Measurements from ENCODE around the gene ITIH3. TPM values are rescaled to one million over a fixed set of nuclear protein-coding genes. Genes with fewer than 3 reads are reported as not detected.

Gene ITIH3
- total and polyA plus RNA-seq, 2 of the 8 experiments (the other 6 are each of a cell fraction or from before 2014, with no cell fraction given), result not detected

DNA sequence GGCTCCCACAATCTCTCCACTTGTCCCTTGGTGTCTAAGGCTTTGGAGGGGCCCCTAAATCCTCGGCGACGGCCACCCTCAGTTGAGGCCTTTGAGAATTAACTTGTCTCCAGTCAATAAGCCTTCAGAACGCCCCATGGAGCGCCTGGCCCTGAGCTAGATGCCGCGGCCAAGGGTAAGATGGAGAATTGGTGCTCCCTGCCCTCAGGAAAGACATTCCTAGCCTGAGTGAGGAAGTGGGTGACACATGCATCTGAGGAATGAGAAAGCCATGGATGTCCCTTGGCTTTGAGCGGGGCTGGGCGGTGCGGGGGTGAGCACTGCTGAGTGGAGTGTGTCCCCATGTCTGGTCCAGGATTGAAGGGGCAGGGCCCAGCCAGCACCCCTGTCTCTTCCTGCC is 22.6 kb downstream of the ITIH3 start (continued):
- TF ChIP-seq, protein P1, sequence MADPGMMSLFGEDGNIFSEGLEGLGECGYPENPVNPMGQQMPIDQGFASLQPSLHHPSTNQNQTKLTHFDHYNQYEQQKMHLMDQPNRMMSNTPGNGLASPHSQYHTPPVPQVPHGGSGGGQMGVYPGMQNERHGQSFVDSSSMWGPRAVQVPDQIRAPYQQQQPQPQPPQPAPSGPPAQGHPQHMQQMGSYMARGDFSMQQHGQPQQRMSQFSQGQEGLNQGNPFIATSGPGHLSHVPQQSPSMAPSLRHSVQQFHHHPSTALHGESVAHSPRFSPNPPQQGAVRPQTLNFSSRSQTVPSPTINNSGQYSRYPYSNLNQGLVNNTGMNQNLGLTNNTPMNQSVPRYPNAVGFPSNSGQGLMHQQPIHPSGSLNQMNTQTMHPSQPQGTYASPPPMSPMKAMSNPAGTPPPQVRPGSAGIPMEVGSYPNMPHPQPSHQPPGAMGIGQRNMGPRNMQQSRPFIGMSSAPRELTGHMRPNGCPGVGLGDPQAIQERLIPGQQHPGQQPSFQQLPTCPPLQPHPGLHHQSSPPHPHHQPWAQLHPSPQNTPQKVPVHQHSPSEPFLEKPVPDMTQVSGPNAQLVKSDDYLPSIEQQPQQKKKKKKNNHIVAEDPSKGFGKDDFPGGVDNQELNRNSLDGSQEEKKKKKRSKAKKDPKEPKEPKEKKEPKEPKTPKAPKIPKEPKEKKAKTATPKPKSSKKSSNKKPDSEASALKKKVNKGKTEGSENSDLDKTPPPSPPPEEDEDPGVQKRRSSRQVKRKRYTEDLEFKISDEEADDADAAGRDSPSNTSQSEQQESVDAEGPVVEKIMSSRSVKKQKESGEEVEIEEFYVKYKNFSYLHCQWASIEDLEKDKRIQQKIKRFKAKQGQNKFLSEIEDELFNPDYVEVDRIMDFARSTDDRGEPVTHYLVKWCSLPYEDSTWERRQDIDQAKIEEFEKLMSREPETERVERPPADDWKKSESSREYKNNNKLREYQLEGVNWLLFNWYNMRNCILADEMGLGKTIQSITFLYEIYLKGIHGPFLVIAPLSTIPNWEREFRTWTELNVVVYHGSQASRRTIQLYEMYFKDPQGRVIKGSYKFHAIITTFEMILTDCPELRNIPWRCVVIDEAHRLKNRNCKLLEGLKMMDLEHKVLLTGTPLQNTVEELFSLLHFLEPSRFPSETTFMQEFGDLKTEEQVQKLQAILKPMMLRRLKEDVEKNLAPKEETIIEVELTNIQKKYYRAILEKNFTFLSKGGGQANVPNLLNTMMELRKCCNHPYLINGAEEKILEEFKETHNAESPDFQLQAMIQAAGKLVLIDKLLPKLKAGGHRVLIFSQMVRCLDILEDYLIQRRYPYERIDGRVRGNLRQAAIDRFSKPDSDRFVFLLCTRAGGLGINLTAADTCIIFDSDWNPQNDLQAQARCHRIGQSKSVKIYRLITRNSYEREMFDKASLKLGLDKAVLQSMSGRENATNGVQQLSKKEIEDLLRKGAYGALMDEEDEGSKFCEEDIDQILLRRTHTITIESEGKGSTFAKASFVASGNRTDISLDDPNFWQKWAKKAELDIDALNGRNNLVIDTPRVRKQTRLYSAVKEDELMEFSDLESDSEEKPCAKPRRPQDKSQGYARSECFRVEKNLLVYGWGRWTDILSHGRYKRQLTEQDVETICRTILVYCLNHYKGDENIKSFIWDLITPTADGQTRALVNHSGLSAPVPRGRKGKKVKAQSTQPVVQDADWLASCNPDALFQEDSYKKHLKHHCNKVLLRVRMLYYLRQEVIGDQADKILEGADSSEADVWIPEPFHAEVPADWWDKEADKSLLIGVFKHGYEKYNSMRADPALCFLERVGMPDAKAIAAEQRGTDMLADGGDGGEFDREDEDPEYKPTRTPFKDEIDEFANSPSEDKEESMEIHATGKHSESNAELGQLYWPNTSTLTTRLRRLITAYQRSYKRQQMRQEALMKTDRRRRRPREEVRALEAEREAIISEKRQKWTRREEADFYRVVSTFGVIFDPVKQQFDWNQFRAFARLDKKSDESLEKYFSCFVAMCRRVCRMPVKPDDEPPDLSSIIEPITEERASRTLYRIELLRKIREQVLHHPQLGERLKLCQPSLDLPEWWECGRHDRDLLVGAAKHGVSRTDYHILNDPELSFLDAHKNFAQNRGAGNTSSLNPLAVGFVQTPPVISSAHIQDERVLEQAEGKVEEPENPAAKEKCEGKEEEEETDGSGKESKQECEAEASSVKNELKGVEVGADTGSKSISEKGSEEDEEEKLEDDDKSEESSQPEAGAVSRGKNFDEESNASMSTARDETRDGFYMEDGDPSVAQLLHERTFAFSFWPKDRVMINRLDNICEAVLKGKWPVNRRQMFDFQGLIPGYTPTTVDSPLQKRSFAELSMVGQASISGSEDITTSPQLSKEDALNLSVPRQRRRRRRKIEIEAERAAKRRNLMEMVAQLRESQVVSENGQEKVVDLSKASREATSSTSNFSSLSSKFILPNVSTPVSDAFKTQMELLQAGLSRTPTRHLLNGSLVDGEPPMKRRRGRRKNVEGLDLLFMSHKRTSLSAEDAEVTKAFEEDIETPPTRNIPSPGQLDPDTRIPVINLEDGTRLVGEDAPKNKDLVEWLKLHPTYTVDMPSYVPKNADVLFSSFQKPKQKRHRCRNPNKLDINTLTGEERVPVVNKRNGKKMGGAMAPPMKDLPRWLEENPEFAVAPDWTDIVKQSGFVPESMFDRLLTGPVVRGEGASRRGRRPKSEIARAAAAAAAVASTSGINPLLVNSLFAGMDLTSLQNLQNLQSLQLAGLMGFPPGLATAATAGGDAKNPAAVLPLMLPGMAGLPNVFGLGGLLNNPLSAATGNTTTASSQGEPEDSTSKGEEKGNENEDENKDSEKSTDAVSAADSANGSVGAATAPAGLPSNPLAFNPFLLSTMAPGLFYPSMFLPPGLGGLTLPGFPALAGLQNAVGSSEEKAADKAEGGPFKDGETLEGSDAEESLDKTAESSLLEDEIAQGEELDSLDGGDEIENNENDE (IDR thresholded peaks at IDR 0.05; ENCODE audit: insufficient replicate concordance, low read length), result no peak
- TF ChIP-seq RNF2 (IDR thresholded peaks at IDR 0.05; ENCODE audit: borderline replicate concordance, low read depth, low read length, missing control alignments, poor library complexity, severe bottlenecking), result no peak
